COR-L47 (cell line): ENCODE data around the gene GGT6.

Experiments used
- DNase-seq: peaks from one replicate; lab custom pipeline; 2025; lab: John Stamatoyannopoulos, UW

GGT6 gene

GRCh38 chr17:4522661-4523060, 37.7 kb downstream of the GGT6 start:
- no peak for DNase-seq

GRCh38 chr17:4520894-4521600, 39.3 kb downstream of the GGT6 start:
- no peak for DNase-seq

GRCh38 chr17:4520060-4520893, 40.1 kb downstream of the GGT6 start:
- DNase-seq: no peak

- DNase-seq: no peak
Measured at GRCh38 chr17:4519361-4519788, 41.0 kb downstream of the GGT6 start.

- no peak for DNase-seq
Measured at GRCh38 chr17:4518901-4519300, 41.5 kb downstream of the GGT6 start.

GRCh38 chr17:4516735-4517134, 43.6 kb downstream of the GGT6 start:
- DNase-seq: no peak

GRCh38 chr17:4515501-4515900, 44.9 kb downstream of the GGT6 start:
- no peak for DNase-seq

- DNase-seq: no peak
Measured at GRCh38 chr17:4514779-4515178, 45.6 kb downstream of the GGT6 start.

- DNase-seq: no peak
Measured at GRCh38 chr17:4514206-4514605, 46.2 kb downstream of the GGT6 start.

- DNase-seq: no peak
Measured at GRCh38 chr17:4513113-4514032, 47.0 kb downstream of the GGT6 start.

GRCh38 chr17:4512156-4513112, 47.9 kb downstream of the GGT6 start:
- DNase-seq: no peak

- no peak for DNase-seq
Measured at GRCh38 chr17:4511199-4511932, 49.0 kb downstream of the GGT6 start.

GRCh38 chr17:4510618-4510941, 49.8 kb downstream of the GGT6 start:
- DNase-seq: no peak

GRCh38 chr17:4509923-4510617, 50.3 kb downstream of the GGT6 start:
- DNase-seq: no peak

- DNase-seq: no peak
Measured at GRCh38 chr17:4509401-4509800, 51.0 kb downstream of the GGT6 start.

GRCh38 chr17:4508207-4508606, 52.2 kb downstream of the GGT6 start:
- no peak for DNase-seq

- DNase-seq: no peak
Measured at GRCh38 chr17:4507361-4508111, 52.8 kb downstream of the GGT6 start.
